Neural progenitor cell (in vitro differentiated cells): ENCODE results near the gene SENP2. TPM values are rescaled to one million over a fixed set of nuclear protein-coding genes. Genes with fewer than 3 reads are reported as not detected.
"Not testable (repeated sequence)": the region's sequence is repeated elsewhere in the genome, so short reads cannot be mapped to it uniquely, and the experiment has no call there.

Source experiments
- DNase-seq: peaks from one replicate; pipeline ENCODE4 v3.0.0-alpha.2; 2016; ENCODE audit warnings: low spot score
- H2AFZ ChIP-seq: fragments of 200-600 bp; sonication (generic); replicated peaks from 2 replicates; pipeline ENCODE4 v1.6.1; 2016; ENCODE audit warnings: antibody characterized with exemption
- H3F3A ChIP-seq: fragments of 200-600 bp; sonication (generic); 2 replicates; pipeline ENCODE4 v1.6.1; 2016; ENCODE audit warnings: antibody characterized with exemption, low read depth
- H3K27ac ChIP-seq: fragments of 200-600 bp; sonication (generic); 2 replicates; pipeline ENCODE4 v1.5.1; 2016; ENCODE audit warnings: mild to moderate bottlenecking
- H3K27me3 ChIP-seq: fragments of 200-600 bp; sonication (generic); 2 replicates; pipeline ENCODE4 v1.6.1; 2016; ENCODE audit warnings: mild to moderate bottlenecking, moderate library complexity
- H3K36me3 ChIP-seq: fragments of 200-600 bp; sonication (generic); 2 replicates; pipeline ENCODE4 v1.5.1; 2016
- H3K4me1 ChIP-seq: fragments of 200-600 bp; sonication (generic); 2 replicates; pipeline ENCODE4 v1.6.1; 2016; ENCODE audit warnings: mixed run types
- H3K4me2 ChIP-seq: fragments of 200-600 bp; sonication (generic); 2 replicates; pipeline ENCODE4 v1.6.1; 2016
- H3K4me3 ChIP-seq: fragments of 200-600 bp; sonication (generic); 2 replicates; pipeline ENCODE4 v1.5.1; 2016
- H3K79me2 ChIP-seq: fragments of 200-600 bp; sonication (generic); 2 replicates; pipeline ENCODE4 v1.6.1; 2016; ENCODE audit warnings: low read depth
- H3K9ac ChIP-seq: fragments of 200-600 bp; sonication (generic); 2 replicates; pipeline ENCODE4 v1.6.1; 2016
- H3K9me3 ChIP-seq: fragments of 200-600 bp; sonication (generic); 2 replicates; pipeline ENCODE4 v1.5.1; 2016; ENCODE audit warnings: low read depth
- H4K20me1 ChIP-seq: fragments of 200-600 bp; sonication (generic); 2 replicates; pipeline ENCODE4 v1.6.1; 2016; ENCODE audit warnings: low read depth
- H3K27ac Mint-ChIP-seq: 3 replicates; pipeline ENCODE4 v1.8.0; 2021; ENCODE audit warnings: mixed read lengths
- H3K27me3 Mint-ChIP-seq: 2 replicates; pipeline ENCODE4 v1.8.0; 2022; ENCODE audit warnings: low read depth, mild to moderate bottlenecking, inconsistent platforms, moderate library complexity, mixed read lengths; ENCODE audit not compliant: insufficient read depth
- H3K36me3 Mint-ChIP-seq: 3 replicates; pipeline ENCODE4 v1.8.0; 2021; ENCODE audit warnings: mixed read lengths
- H3K4me1 Mint-ChIP-seq: 3 replicates; pipeline ENCODE4 v1.8.0; 2021; ENCODE audit warnings: mixed read lengths
- H3K4me3 Mint-ChIP-seq: 3 replicates; pipeline ENCODE4 v1.8.0; 2021; ENCODE audit warnings: mild to moderate bottlenecking, moderate library complexity, mixed read lengths
- H3K9me3 Mint-ChIP-seq: 3 replicates; pipeline ENCODE4 v1.8.0; 2020; ENCODE audit warnings: mixed read lengths
- CTCF ChIP-seq: fragments of 200-600 bp; sonication (generic); IDR thresholded peaks from 2 replicates; pipeline ENCODE4 v1.5.1; 2017; ENCODE audit warnings: antibody characterized with exemption, mild to moderate bottlenecking
- EZH2 ChIP-seq: fragments of 200-600 bp; sonication (generic); IDR thresholded peaks from 2 replicates; pipeline ENCODE4 v1.6.1; 2017; ENCODE audit warnings: antibody characterized with exemption, mild to moderate bottlenecking, moderate library complexity
- EZH2phosphoT487 ChIP-seq: fragments of 200-600 bp; sonication (generic); IDR thresholded peaks from 2 replicates; pipeline ENCODE4 v1.6.1; 2017; ENCODE audit warnings: antibody characterized with exemption
- total RNA-seq: library from RNA; depleted of rRNA; stranded (reverse); fragments of >200 nt; gene quantifications from 2 replicates; pipeline ENCODE4 v1.2.3, GENCODE V29; 2015; ENCODE audit warnings: low replicate concordance

The SENP2 gene
- total RNA-seq, 1 donor from 2014 or later: 48.4 TPM

- H3K9me3 ChIP-seq, H3K9ac ChIP-seq, H3K27me3 Mint-ChIP-seq, H3K4me1 Mint-ChIP-seq, H3K79me2 ChIP-seq, H3K4me3 Mint-ChIP-seq, H3K27ac Mint-ChIP-seq, H3K36me3 Mint-ChIP-seq, H3K4me1 ChIP-seq, H4K20me1 ChIP-seq, H3K27me3 ChIP-seq, H3F3A ChIP-seq, H3K36me3 ChIP-seq, H3K4me3 ChIP-seq, H3K27ac ChIP-seq: not testable (repeated sequence)
- Histone ChIP-seq H2AFZ (peak overlapping the region; percentile 90), H3K4me2 (peak overlapping the region; percentile 37)
- TF ChIP-seq CTCF: peak; percentile 66
- peaks cover 14% of the 10 kb centered on the region for H3K9me3 Mint-ChIP-seq
- peak; percentile 82 for DNase-seq
These were observed 10.8 kb upstream of the SENP2 start for GRCh38 chr3:185575108-185575869.

- H3K9ac ChIP-seq: no peak overlapping the region
- H3K27ac ChIP-seq: peak overlapping the region; percentile 79
- H3K4me1 Mint-ChIP-seq: peaks cover 18% of the 10 kb centered on the region
- H3K4me3 ChIP-seq: peak overlapping the region; percentile 27
- no peak overlapping the region for H3K4me3 Mint-ChIP-seq
- H3F3A ChIP-seq: peaks cover 67% of the 10 kb centered on the region
- H3K36me3 ChIP-seq: no peaks in the 10 kb centered on the region
- no peaks in the 10 kb centered on the region for H3K27me3 ChIP-seq
- peaks cover 4% of the 10 kb centered on the region for H4K20me1 ChIP-seq
- no peaks in the 10 kb centered on the region for H3K36me3 Mint-ChIP-seq
- peak overlapping the region; percentile 53 for H3K27ac Mint-ChIP-seq
- H3K79me2 ChIP-seq: peaks cover 35% of the 10 kb centered on the region
- H3K4me2 ChIP-seq: peak overlapping the region; percentile 72
- H3K9me3 Mint-ChIP-seq: no peaks in the 10 kb centered on the region
- no peaks in the 10 kb centered on the region for H3K9me3 ChIP-seq
- peaks cover 4% of the 10 kb centered on the region for H3K27me3 Mint-ChIP-seq
- TF ChIP-seq EZH2phosphoT487: no peak
- TF ChIP-seq CTCF: no peak
- no peak for TF ChIP-seq EZH2
- DNase-seq: peak; percentile 66
- H3K4me1 ChIP-seq: peaks cover 18% of the 10 kb centered on the region
- H2AFZ ChIP-seq: peak overlapping the region; percentile 83
These were observed 3.9 kb upstream of the SENP2 start for GRCh38 chr3:185582236-185582635.

- Histone ChIP-seq H3K9ac (no peak overlapping the region), H3K4me1 (peaks cover 18% of the 10 kb centered on the region), H3K27me3 (no peaks in the 10 kb centered on the region), H3K4me2 (peak overlapping the region; percentile 72), H4K20me1 (peaks cover 4% of the 10 kb centered on the region), H3K79me2 (peaks cover 41% of the 10 kb centered on the region), H3K4me3 (peak overlapping the region; percentile 27), H3K36me3 (no peaks in the 10 kb centered on the region), H2AFZ (peak overlapping the region; percentile 83), H3F3A (peaks cover 67% of the 10 kb centered on the region), H3K9me3 (no peaks in the 10 kb centered on the region), H3K27ac (peak overlapping the region; percentile 79)
- peaks cover 18% of the 10 kb centered on the region for H3K4me1 Mint-ChIP-seq
- TF ChIP-seq EZH2phosphoT487 (no peak), EZH2 (no peak), CTCF (no peak)
- peaks cover 4% of the 10 kb centered on the region for H3K27me3 Mint-ChIP-seq
- H3K36me3 Mint-ChIP-seq: no peaks in the 10 kb centered on the region
- no peak overlapping the region for H3K4me3 Mint-ChIP-seq
- H3K27ac Mint-ChIP-seq: no peak overlapping the region
- DNase-seq: no peak
- no peaks in the 10 kb centered on the region for H3K9me3 Mint-ChIP-seq
These were observed 3.2 kb upstream of the SENP2 start for GRCh38 chr3:185582871-185583270.
